ENCODE measurements around the gene CCDC6.
"Not testable (repeated sequence)": the region's sequence is repeated elsewhere in the genome, so short reads cannot be mapped to it uniquely, and the experiment has no call there.

Gene CCDC6

DNA sequence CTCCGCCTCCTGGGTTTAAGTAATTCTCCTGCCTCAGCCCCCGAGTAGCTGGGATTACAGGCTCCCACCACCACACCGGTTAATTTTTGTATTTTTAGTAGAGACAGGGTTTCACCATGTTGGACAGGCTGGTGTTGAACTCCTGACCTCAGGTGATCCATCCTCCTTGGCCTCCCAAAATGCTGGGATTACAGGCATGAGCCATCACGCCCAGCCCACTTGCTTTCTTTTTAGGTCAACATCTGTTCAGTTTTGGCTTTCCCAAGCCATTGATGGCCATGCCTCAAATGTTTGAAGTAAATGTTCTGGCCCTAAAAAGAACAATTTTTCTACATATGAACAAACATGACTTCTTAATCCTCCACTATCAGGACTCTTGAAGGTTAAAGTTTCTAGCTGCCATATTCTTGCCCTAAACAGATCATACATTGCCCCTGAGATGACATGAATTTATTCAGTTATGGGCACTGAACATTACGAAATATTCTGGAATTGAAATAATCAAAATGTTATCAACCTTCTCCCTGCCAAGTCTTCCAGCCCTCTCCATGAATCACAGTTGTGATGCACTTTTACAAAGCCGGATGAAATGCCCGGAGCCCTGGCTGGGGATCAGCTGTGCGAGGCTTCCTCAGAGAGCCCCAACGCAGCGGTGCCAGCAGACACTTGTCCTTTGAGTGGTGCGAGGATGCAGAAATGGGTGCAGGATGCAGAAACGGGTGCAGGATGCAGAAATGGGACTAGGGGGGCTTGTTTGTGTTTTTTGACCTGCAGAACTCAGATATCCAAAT, 156.0 kb downstream of the CCDC6 start:
- no peak for DNase-seq

GRCh38 chr10:59748834-59749233, 157.5 kb downstream of the CCDC6 start:
- DNase-seq = no peak

DNA sequence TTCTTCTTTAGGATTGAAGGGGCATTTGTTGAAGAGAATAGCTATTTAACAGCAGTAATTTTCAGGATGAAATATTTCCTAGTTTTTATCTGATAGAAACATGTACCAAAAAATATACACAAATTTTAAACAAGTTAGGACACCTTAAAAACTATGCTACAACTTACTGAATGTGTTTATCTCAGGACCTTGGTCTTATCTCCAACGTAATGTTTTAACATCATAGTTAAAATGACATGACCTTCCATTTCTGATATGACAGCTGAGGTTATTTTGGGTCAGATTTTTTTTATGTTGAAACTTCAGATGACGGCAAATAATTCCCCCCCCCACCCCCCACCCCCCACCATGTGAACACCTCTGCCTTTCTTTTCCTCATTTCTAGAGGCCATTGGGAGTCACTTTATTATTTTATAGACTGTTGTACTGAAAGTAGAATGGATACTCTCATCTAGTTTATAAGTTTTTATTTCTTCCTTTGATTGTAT, 161.1 kb downstream of the CCDC6 start:
- no peak for DNase-seq

- not testable (repeated sequence) for DNase-seq
Measured at GRCh38 chr10:59744762-59745161, 161.6 kb downstream of the CCDC6 start.

DNA sequence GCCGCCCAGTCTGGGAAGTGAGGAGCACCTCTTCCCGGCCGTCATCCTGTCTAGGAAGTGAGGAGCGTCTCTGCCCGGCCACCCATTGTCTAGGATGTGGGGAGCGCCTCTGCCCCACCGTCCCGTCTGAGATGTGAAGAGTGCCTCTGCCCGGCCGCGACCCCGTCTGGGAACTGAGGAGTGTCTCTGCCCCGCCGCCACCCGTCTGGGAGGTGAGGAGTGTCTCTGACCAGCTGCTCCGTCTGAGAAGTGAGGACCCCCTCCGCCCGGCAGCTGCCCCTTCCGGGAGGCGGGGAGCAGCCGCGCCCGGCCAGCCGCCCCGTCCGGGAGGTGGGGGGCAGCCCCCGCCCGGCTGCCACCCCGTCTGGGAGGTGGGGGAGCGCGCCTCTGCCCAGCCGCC, 162.2 kb downstream of the CCDC6 start:
- not testable (repeated sequence) for DNase-seq

DNA sequence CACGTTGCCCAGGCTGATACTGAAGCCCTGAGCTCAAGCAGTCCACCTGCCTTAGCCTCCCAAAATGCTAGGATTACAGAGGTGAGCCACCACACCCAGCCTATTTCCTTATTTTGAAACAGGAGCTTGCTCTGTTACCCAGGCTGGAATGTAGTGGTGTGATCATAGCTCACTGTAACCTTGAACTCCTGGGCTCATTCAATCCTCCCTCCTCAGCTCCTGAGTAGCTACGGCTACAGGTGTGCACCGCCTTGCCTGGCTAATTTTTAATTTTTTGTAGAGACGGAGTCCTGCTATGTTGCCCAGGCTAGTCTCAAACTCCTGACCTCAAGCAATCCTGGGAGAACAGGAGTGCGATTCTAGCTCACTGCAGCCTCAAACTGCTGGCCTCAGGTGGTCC, 164.8 kb downstream of the CCDC6 start:
- DNase-seq = no peak

GRCh38 chr10:59741048-59741447, 165.3 kb downstream of the CCDC6 start:
- no peak for DNase-seq
